ENCODE measurements around the gene PRKN. TPM values are rescaled to one million over a fixed set of nuclear protein-coding genes. Genes with fewer than 3 reads are reported as not detected.

Gene PRKN
- total RNA-seq, 1 donor from 2014 or later: 5.7 TPM

DNA sequence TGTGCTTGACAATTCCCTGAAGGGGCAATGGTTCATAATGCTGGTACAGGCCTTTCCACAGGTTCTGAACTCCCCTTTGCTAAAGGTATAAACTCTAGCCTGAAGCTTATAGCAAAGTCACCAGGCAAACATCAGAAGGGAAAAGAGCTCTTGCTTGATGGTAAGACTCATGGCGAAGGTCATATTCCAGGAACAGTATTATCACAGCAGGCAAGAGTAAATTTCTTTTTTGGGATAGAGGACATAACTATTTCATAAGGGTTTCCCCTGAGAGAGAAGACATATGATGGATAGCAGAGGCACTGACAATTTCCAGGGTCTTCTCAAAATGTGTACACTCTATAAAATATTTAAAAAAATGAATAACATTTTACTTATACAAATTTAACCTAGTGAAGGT, 86.8 kb downstream of the PRKN start:
- no peaks in the 10 kb centered on the region for H3K27me3 Mint-ChIP-seq (ENCODE audit: low read depth)
- peaks cover 10% of the 10 kb centered on the region for H3K4me1 Mint-ChIP-seq (ENCODE audit: low read depth)
- TF ChIP-seq, protein P1, sequence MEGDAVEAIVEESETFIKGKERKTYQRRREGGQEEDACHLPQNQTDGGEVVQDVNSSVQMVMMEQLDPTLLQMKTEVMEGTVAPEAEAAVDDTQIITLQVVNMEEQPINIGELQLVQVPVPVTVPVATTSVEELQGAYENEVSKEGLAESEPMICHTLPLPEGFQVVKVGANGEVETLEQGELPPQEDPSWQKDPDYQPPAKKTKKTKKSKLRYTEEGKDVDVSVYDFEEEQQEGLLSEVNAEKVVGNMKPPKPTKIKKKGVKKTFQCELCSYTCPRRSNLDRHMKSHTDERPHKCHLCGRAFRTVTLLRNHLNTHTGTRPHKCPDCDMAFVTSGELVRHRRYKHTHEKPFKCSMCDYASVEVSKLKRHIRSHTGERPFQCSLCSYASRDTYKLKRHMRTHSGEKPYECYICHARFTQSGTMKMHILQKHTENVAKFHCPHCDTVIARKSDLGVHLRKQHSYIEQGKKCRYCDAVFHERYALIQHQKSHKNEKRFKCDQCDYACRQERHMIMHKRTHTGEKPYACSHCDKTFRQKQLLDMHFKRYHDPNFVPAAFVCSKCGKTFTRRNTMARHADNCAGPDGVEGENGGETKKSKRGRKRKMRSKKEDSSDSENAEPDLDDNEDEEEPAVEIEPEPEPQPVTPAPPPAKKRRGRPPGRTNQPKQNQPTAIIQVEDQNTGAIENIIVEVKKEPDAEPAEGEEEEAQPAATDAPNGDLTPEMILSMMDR (IDR thresholded peaks at IDR 0.05): no peak
- H3K27ac Mint-ChIP-seq (ENCODE audit: unreplicated experiment): no peak overlapping the region
- no peak for DNase-seq (ENCODE audit: low spot score)
- H3K36me3 Mint-ChIP-seq (ENCODE audit: low read depth): no peaks in the 10 kb centered on the region
- H3K4me3 Mint-ChIP-seq (ENCODE audit: unreplicated experiment): no peak overlapping the region
- H3K9me3 Mint-ChIP-seq (ENCODE audit: low read depth): no peaks in the 10 kb centered on the region

GRCh38 chr6:162639951-162640350, 87.6 kb downstream of the PRKN start:
- H3K36me3 Mint-ChIP-seq (ENCODE audit: low read depth): no peaks in the 10 kb centered on the region
- H3K9me3 Mint-ChIP-seq (ENCODE audit: low read depth): no peaks in the 10 kb centered on the region
- DNase-seq (ENCODE audit: low spot score): no peak
- peaks cover 10% of the 10 kb centered on the region for H3K4me1 Mint-ChIP-seq (ENCODE audit: low read depth)
- H3K27ac Mint-ChIP-seq (ENCODE audit: unreplicated experiment): no peak overlapping the region
- no peaks in the 10 kb centered on the region for H3K27me3 Mint-ChIP-seq (ENCODE audit: low read depth)
- no peak overlapping the region for H3K4me3 Mint-ChIP-seq (ENCODE audit: unreplicated experiment)
- TF ChIP-seq, protein P1 (IDR thresholded peaks at IDR 0.05): no peak

DNA sequence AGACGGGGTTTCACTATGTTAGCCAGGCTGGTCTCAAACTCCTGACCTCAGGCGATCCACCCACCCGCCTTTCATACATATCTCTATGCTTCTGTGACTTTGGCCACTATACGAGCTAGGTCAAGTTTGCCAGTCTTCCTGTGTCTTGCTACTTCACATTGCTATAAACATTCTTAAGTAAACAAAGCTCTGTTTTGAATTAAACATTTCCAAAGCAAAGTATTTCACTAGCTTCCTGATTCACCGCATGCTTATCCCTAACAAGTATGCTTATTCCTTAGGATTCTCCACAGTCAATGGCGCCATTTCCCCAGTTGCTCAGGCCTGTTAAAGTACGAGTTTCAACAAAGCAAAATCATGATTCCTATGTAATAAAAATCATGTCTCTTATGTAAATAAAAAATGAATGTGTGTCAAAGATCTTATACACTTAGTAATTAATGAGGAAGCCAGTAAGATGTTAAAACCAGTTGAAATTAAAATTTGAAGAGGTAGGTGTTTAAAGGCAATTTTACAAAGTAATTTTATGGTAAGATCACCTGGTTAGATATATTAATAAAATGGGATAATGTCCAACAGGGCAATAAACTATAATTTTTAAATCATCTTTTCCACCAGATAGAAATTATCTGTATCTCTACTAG, 88.5 kb downstream of the PRKN start:
- H3K9me3 Mint-ChIP-seq (ENCODE audit: low read depth): no peaks in the 10 kb centered on the region
- H3K27ac Mint-ChIP-seq (ENCODE audit: unreplicated experiment): no peak overlapping the region
- TF ChIP-seq, protein P1 (IDR thresholded peaks at IDR 0.05): no peak
- H3K36me3 Mint-ChIP-seq (ENCODE audit: low read depth): peaks cover 2% of the 10 kb centered on the region
- H3K4me3 Mint-ChIP-seq (ENCODE audit: unreplicated experiment): no peak overlapping the region
- H3K4me1 Mint-ChIP-seq (ENCODE audit: low read depth): peaks cover 10% of the 10 kb centered on the region
- H3K27me3 Mint-ChIP-seq (ENCODE audit: low read depth): no peaks in the 10 kb centered on the region
- DNase-seq (ENCODE audit: low spot score): no peak

GRCh38 chr6:162637317-162637716, 90.2 kb downstream of the PRKN start:
- no peak overlapping the region for H3K27ac Mint-ChIP-seq (ENCODE audit: unreplicated experiment)
- TF ChIP-seq, protein P1 (IDR thresholded peaks at IDR 0.05): no peak
- no peaks in the 10 kb centered on the region for H3K9me3 Mint-ChIP-seq (ENCODE audit: low read depth)
- no peaks in the 10 kb centered on the region for H3K27me3 Mint-ChIP-seq (ENCODE audit: low read depth)
- no peak overlapping the region for H3K4me3 Mint-ChIP-seq (ENCODE audit: unreplicated experiment)
- peaks cover 10% of the 10 kb centered on the region for H3K4me1 Mint-ChIP-seq (ENCODE audit: low read depth)
- no peak for DNase-seq (ENCODE audit: low spot score)
- peaks cover 2% of the 10 kb centered on the region for H3K36me3 Mint-ChIP-seq (ENCODE audit: low read depth)

DNA sequence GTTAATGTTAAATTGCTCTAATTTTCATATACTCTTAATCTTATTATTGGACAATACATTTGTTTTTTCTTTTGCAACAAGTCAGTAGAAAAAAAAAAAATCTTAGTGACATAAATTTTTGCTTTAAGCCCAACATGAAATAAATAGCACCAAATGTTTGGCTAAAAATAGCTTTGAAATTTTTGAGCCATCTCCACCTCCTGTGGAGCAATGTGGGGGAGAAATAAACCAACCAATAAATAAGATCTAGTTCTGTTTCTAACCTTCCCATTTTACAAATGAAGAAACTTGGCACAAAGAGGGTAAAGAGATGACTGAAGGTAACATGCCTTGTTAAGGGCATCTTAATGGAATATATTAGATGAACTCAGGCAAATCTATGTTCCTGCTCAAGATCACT, 91.4 kb downstream of the PRKN start:
- TF ChIP-seq, protein P1 (IDR thresholded peaks at IDR 0.05): no peak
- Mint-ChIP-seq H3K27ac (ENCODE audit: unreplicated experiment) (no peak overlapping the region), H3K4me3 (ENCODE audit: unreplicated experiment) (no peak overlapping the region), H3K27me3 (ENCODE audit: low read depth) (no peaks in the 10 kb centered on the region), H3K4me1 (ENCODE audit: low read depth) (peaks cover 10% of the 10 kb centered on the region), H3K9me3 (ENCODE audit: low read depth) (peaks cover 4% of the 10 kb centered on the region), H3K36me3 (ENCODE audit: low read depth) (peaks cover 6% of the 10 kb centered on the region)
- DNase-seq (ENCODE audit: low spot score): no peak
